ENCODE results near the gene UROC1.

The UROC1 gene

GRCh38 chr3:126516152-126516935, 1.2 kb downstream of the UROC1 start:
- no peak for DNase-seq

GRCh38 chr3:126515066-126515706, 2.4 kb downstream of the UROC1 start:
- no peak for DNase-seq

GRCh38 chr3:126514161-126514560, 3.4 kb downstream of the UROC1 start:
- DNase-seq = no peak

GRCh38 chr3:126512916-126513650, 4.5 kb downstream of the UROC1 start:
- no peak for DNase-seq

DNA sequence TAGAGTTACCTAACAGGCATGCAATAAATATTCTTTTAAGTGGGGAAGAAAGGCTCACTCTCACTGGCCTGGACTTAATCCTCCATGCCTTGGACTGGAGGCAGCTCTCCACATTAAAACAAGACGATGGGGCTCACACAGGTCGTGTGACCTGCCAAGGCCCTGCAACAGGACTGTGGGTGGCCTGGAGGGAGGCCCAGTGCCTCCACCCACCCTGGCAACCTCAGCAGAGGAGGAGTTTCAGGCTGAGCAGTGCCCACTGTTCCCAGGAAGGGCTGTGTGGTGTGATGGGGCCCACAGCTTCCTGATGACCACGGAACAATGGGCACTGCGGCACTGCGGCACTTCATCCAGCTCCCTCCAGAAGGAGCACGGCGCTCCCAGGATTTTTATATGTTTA, 5.5 kb downstream of the UROC1 start:
- no peak for DNase-seq

- DNase-seq = no peak
These were observed 6.3 kb downstream of the UROC1 start for GRCh38 chr3:126511291-126511690.

DNA sequence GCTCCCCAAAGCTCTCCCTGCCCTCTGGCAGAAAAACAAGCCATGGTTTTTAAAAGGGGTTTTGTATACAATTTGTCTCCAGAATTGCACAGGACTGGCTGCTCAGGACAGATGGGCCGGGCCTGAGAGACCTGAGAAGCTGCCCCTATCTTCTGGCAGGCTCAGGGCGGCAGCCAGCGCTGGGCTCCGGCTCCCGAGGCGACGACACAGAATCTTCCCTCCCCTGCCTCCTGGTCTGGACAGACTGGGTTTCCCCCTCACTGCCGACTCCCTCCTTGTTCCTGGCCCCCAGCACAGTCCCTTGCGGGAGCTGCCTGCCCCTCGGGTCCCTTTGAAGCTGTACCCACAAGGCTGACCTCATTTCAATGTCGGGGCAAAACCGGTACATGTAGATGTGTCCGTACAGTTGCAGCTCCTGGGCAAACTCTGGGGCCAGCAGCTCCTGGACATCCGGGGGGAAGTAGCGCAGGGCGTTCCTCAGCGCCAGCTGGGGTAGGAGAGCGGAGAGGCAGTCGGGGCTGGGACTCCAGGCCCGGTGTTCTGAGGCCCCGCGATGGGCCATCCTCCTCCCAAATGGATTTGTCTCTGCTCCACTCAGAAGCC, 7.2 kb downstream of the UROC1 start:
- DNase-seq = no peak

GRCh38 chr3:126509597-126510307, 7.8 kb downstream of the UROC1 start:
- no peak for DNase-seq

- DNase-seq = no peak
These were observed 9.0 kb downstream of the UROC1 start for GRCh38 chr3:126508564-126508964.

GRCh38 chr3:126507886-126508285, 9.7 kb downstream of the UROC1 start:
- DNase-seq = no peak

DNA sequence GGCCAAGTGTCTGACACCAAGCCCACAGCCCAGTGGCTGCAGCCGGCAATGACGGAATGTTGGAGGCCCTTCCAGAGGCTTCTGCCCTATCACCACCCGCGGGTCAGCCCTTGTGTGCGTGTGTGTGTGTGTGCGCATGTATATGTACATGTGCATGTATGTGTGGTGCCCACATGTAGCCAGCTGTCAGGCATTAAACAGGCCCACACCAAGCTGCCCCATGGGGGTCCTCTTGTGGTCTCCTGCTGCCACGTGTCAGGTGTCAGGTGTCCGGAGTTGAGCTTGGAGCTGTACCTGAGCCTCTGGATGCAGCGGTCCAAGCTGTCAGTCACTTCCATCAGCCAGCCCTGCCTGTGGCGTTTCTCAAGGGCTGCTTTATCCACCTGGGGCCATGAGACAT, 13.9 kb downstream of the UROC1 start:
- no peak for DNase-seq

DNA sequence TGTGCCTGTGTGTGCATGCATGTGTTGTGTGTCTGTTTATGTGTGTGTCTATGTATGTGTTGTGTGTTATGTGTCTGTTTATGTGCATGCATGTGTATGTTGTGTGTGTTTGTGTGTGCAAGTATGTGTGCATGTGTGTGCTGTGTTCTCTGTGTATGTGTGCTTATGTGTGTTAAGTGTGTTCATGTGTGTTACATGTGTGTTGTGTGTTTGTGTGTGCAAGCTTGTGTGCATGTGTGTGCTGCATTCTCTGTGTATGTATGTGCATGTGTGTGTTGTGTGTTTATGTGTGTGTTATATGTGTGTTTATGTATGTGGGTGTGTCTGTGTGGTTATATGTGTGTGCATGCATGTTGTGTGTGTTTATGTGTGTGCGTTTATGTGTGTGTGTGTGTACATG, 14.9 kb downstream of the UROC1 start:
- DNase-seq = no peak

DNA sequence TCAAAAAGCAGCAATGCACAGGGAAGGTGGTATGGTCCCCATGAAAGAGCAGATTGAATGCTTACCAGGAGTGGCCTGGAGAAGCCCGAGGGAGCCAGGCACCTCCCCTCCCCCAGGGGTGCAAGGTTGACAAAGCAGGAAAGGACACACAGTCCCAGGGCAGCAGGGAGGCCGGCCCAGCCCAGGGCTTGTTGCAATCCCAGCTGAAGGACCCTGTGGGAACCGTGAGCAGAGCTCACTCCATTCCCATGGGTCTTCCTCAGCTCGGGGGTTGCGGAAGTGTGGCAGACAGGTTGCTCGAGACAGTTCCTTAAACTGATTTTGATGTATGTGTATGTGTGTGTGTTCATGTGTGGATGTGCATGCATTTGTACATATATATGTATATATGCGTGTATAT, 15.8 kb downstream of the UROC1 start:
- DNase-seq = no peak

- DNase-seq = no peak
These were observed 16.5 kb downstream of the UROC1 start for GRCh38 chr3:126501054-126501453.

DNA sequence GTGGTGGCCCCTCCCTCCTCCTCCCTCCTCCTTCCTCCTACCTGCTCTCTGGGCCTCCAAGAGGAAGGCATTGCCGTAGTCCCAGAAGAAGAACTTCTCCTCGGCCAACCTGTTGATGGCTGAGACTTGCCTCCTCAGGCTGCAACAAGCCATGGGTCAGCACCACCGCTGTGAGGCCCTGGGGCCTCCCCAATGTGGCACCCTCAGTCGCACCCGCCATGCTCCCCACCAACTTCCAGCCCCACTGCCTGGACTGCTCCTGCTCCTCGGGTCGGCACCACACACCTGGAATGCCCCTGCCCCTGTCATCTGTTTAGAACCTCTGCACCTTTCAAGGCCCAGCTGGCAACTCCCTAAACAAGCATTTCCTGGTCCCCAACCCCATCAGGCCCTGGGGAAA, 17.6 kb downstream of the UROC1 start:
- no peak for DNase-seq

- DNase-seq = no peak
These were observed 18.2 kb downstream of the UROC1 start for GRCh38 chr3:126499401-126499800.

- DNase-seq = no peak
These were observed 18.6 kb downstream of the UROC1 start for GRCh38 chr3:126498929-126499328.

DNA sequence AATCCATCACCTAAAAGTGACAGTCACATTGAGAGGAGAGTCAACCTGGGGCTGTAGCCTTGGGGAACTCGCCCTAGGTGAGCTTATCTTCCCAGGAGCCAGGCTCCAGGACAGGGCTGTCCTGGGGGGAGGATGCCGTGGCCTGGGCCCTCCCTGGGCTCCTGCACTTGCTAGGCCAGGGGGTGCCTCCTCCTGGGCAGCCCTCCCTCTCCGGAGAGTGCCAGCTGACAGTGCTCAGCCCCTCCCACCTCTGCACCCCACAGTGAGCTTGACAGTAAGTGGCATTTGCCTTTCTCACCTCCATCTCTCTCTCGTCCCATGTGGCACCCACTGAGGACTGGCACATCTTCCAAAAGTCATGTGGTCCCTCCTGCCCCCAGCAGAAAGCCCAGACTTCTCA, 19.1 kb downstream of the UROC1 start:
- DNase-seq = no peak

GRCh38 chr3:126497956-126498355, 19.6 kb downstream of the UROC1 start:
- DNase-seq = no peak

- DNase-seq = no peak
These were observed 20.4 kb downstream of the UROC1 start for GRCh38 chr3:126496894-126497850.

DNA sequence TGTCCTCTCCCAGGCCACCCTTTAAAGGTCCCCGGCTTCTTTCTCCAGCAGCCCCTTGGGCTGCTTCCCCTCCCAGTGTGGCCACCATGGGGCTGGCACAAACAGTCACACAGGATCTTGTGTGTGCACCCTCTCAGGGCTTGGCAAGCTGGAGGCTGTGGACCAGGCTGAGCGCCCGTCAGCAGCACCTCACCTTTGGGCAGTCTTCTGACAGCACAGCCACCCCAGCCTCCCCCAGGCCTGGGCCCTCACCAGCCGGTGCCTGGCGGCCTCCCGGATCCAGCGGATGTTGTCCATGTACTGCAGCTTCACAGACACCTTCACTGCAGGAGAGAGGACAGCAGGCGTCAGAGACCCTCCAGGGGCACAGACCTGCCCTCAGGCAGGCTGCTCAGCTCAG, 21.8 kb downstream of the UROC1 start:
- DNase-seq = no peak

DNA sequence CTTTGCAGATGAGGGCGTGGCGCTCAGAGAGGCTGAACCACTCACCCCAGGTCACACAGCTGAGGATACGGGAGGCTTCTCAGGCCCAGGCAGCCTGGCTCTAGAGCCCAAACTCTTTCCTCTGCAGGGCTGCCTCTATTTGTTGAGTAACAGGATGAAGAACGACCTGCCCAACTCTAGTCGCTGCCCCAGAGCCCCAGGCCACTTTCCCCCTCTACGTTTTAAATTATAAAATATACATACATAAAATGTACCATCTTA, 22.7 kb downstream of the UROC1 start:
- DNase-seq = no peak
